Measurements from ENCODE around the gene NINJ2. TPM values are rescaled to one million over a fixed set of nuclear protein-coding genes. Genes with fewer than 3 reads are reported as not detected.

Gene NINJ2
- total RNA-seq, 4 donors from 2014 or later, result 1.4 to 8.0 (median 5.6) TPM

- WGBS, 2 donors (ENCODE audit: low coverage in 1 of 2), result 82 to 87% methylated on average over 2 to 4 of the region's 4 CpGs
- intact Hi-C loops (cut with DNase I; ENCODE audit: low total_unique reads), result no loop called here
Measured at GRCh38 chr12:527729-528128, 135.5 kb downstream of the NINJ2 start.

GRCh38 chr12:527241-527640 is 136.0 kb downstream of the NINJ2 start:
- no peaks in the 10 kb centered on the region for H3K9me3 ChIP-seq
- no peak overlapping the region for H3K4me3 ChIP-seq
- 69% methylated on average over 7 of the region's 7 CpGs; no CpG with 5 or more reads in 1 of the 2 donors for whole genome bisulfite sequencing, 2 donors (ENCODE audit: low coverage in 1 of 2)
- intact Hi-C loops (cut with DNase I; ENCODE audit: low total_unique reads), result no loop called here
- H3K27me3 ChIP-seq, result no peaks in the 10 kb centered on the region
- TF ChIP-seq POLR2AphosphoS5 (IDR thresholded peaks at IDR 0.05), result no peak
- TF ChIP-seq POLR2A (IDR thresholded peaks at IDR 0.05), result no peak
- TF ChIP-seq EP300 (IDR thresholded peaks at IDR 0.05; ENCODE audit: low read depth), result no peak
- TF ChIP-seq, protein P1, sequence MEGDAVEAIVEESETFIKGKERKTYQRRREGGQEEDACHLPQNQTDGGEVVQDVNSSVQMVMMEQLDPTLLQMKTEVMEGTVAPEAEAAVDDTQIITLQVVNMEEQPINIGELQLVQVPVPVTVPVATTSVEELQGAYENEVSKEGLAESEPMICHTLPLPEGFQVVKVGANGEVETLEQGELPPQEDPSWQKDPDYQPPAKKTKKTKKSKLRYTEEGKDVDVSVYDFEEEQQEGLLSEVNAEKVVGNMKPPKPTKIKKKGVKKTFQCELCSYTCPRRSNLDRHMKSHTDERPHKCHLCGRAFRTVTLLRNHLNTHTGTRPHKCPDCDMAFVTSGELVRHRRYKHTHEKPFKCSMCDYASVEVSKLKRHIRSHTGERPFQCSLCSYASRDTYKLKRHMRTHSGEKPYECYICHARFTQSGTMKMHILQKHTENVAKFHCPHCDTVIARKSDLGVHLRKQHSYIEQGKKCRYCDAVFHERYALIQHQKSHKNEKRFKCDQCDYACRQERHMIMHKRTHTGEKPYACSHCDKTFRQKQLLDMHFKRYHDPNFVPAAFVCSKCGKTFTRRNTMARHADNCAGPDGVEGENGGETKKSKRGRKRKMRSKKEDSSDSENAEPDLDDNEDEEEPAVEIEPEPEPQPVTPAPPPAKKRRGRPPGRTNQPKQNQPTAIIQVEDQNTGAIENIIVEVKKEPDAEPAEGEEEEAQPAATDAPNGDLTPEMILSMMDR (IDR thresholded peaks at IDR 0.05), result no peak
- in situ Hi-C loops (cut with MboI; ENCODE audit: low pct_ligation_motif_present in 1 of 4, low pct_unique_long_range_greater_than_20kb in 1 of 4, low sequenced_read_pairs in 3 of 4), result no loop called here
- no peak overlapping the region for H3K27ac ChIP-seq
- H3K36me3 ChIP-seq, result no peaks in the 10 kb centered on the region
- peaks cover 0 to 4% (median 0%) of the 10 kb centered on the region in 4 donors for H3K4me1 ChIP-seq
- no peak for DNase-seq

More at GRCh38 chr12:527729-528128, 135.5 kb downstream of the NINJ2 start:
- Histone ChIP-seq H3K36me3 (no peaks in the 10 kb centered on the region), H3K9me3 (no peaks in the 10 kb centered on the region), H3K4me1 (peaks cover 0 to 4% (median 0%) of the 10 kb centered on the region in 4 donors), H3K4me3 (no peak overlapping the region), H3K27ac (no peak overlapping the region), H3K27me3 (no peaks in the 10 kb centered on the region)
- in situ Hi-C loops (cut with MboI; ENCODE audit: low pct_ligation_motif_present in 1 of 4, low pct_unique_long_range_greater_than_20kb in 1 of 4, low sequenced_read_pairs in 3 of 4), result no loop called here
- TF ChIP-seq POLR2A (IDR thresholded peaks at IDR 0.05) (no peak), POLR2AphosphoS5 (IDR thresholded peaks at IDR 0.05) (no peak), EP300 (IDR thresholded peaks at IDR 0.05; ENCODE audit: low read depth) (no peak)
- TF ChIP-seq, protein P1 (IDR thresholded peaks at IDR 0.05), result no peak
- DNase-seq, result no peak

DNA sequence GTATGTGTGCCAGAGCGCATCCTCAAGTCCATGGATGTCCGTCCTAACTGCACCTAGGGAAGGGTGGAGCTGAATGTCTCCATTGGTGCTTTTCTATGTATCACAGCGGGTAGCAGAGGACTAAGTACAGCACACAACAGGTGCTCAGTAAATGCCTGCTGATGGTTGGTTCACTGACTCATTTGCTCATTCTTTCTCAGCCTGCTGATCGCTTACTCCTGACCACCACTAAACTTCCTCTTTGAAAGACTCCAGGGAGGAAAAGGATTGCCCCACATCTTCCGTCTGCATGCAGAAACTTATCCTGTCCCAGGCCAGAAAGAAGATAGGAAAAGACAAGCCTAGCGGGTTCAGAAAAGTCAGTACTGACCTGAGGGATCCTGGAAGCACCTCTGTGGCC is 137.2 kb downstream of the NINJ2 start:
- intact Hi-C loops (cut with DNase I; ENCODE audit: low total_unique reads), result no loop called here
- 86 to 89% methylated on average over 3 to 6 of the region's 6 CpGs for WGBS, 2 donors (ENCODE audit: low coverage in 1 of 2)
- H3K4me3 ChIP-seq, result no peak overlapping the region
- no peak overlapping the region for H3K27ac ChIP-seq
- no peaks in the 10 kb centered on the region for H3K27me3 ChIP-seq
- H3K36me3 ChIP-seq, result no peaks in the 10 kb centered on the region
- in situ Hi-C loops (cut with MboI; ENCODE audit: low pct_ligation_motif_present in 1 of 4, low pct_unique_long_range_greater_than_20kb in 1 of 4, low sequenced_read_pairs in 3 of 4), result no loop called here
- no peak for DNase-seq
- TF ChIP-seq POLR2AphosphoS5 (IDR thresholded peaks at IDR 0.05) (no peak), EP300 (IDR thresholded peaks at IDR 0.05; ENCODE audit: low read depth) (no peak), POLR2A (IDR thresholded peaks at IDR 0.05) (no peak)
- TF ChIP-seq, protein P1 (IDR thresholded peaks at IDR 0.05), result no peak
- H3K9me3 ChIP-seq, result no peaks in the 10 kb centered on the region
- H3K4me1 ChIP-seq, result peaks cover 0 to 4% (median 0%) of the 10 kb centered on the region in 4 donors

DNA sequence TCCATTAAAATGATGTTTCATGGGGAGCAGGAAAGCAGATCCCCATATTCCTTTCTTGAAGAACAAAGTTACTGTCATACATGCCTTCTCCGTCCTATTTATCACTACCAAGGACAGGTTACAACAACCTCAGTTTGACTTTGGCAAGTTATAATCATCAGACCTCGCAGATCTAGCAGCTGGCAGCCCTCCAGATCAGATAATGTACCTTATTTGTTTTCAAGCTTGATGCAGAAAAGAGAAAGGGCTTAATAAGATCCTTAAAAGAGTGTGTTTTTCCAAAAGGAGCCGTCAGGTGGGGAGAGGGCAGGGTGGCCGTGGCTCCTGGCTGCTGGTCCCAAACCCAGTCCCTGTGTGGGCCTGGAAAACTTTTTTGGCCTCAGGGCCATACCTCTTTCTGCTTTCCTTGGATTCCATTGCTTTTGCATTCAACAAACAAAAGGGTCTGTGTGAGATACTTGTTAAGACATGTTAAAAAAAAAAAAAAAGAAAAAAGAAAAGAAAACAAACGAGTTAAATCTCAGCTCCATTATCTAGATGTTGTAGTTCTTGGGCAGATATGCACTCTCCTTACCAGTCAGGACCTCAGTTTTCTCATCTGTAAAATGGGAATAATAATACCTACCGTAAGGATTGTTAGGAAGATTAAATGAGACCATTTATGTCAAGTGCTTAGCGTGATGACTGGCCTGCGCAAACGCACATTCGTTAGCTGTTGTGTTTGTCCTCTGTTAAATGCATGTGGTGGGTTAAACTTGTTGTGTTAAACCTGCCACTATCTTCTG is 138.9 kb downstream of the NINJ2 start:
- intact Hi-C loops (cut with DNase I; ENCODE audit: low total_unique reads) (no loop called here), in situ Hi-C loops (cut with MboI; ENCODE audit: low pct_ligation_motif_present in 1 of 4, low pct_unique_long_range_greater_than_20kb in 1 of 4, low sequenced_read_pairs in 3 of 4) (no loop called here)
- 67 to 87% methylated on average over 8 to 10 of the region's 10 CpGs for WGBS, 2 donors (ENCODE audit: low coverage in 1 of 2)
- H3K36me3 ChIP-seq, result no peaks in the 10 kb centered on the region
- TF ChIP-seq POLR2A (IDR thresholded peaks at IDR 0.05), result no peak
- no peak for TF ChIP-seq POLR2AphosphoS5 (IDR thresholded peaks at IDR 0.05)
- TF ChIP-seq, protein P1 (IDR thresholded peaks at IDR 0.05), result no peak
- no peak for TF ChIP-seq EP300 (IDR thresholded peaks at IDR 0.05; ENCODE audit: low read depth)
- H3K27ac ChIP-seq, result no peak overlapping the region
- H3K4me3 ChIP-seq, result no peak overlapping the region
- no peaks in the 10 kb centered on the region for H3K27me3 ChIP-seq
- H3K4me1 ChIP-seq, result no peaks in the 10 kb centered on the region
- no peaks in the 10 kb centered on the region for H3K9me3 ChIP-seq
- DNase-seq, result no peak
